ENCODE results near the gene SLC7A6. TPM values are rescaled to one million over a fixed set of nuclear protein-coding genes. Genes with fewer than 3 reads are reported as not detected.

SLC7A6 gene
- total and polyA plus RNA-seq, 2 of the 13 experiments (the other 11 are each of a cell fraction or from before 2014, with no cell fraction given): 35.8 to 70.8 TPM

- TF ChIP-seq, protein P1, sequence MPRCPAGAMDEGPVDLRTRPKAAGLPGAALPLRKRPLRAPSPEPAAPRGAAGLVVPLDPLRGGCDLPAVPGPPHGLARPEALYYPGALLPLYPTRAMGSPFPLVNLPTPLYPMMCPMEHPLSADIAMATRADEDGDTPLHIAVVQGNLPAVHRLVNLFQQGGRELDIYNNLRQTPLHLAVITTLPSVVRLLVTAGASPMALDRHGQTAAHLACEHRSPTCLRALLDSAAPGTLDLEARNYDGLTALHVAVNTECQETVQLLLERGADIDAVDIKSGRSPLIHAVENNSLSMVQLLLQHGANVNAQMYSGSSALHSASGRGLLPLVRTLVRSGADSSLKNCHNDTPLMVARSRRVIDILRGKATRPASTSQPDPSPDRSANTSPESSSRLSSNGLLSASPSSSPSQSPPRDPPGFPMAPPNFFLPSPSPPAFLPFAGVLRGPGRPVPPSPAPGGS (CRISPR knock-in tag; IDR thresholded peaks at IDR 0.05): no peak
- TF ChIP-seq MYNN (CRISPR knock-in tag; IDR thresholded peaks at IDR 0.05; ENCODE audit: low read depth) (no peak), HDAC2 (CRISPR knock-in tag; IDR thresholded peaks at IDR 0.05) (no peak)
These were observed 49.0 kb upstream of the SLC7A6 start (continued) for GRCh38 chr16:68215302-68215701.

GRCh38 chr16:68216240-68216639 is 48.1 kb upstream of the SLC7A6 start:
- in situ Hi-C loops (cut with HindIII; ENCODE audit: extremely low pct_ligation_motif_present, low pct_unique_long_range_greater_than_20kb) (no loop called here), intact Hi-C loops (cut with micrococcal nuclease; ENCODE audit: unreplicated experiment) (no loop called here)
- 94% methylated on average over 3 of the region's 3 CpGs for WGBS (ENCODE audit: low lambda C conversion rate)
- Histone ChIP-seq H3K79me2 (ENCODE audit: insufficient read depth, low read length) (peaks cover 13% of the 10 kb centered on the region), H3K27me3 (ENCODE audit: control insufficient read depth in 1 of 2, insufficient read depth in 2 of 2, low read length in 2 of 2) (no peaks in the 10 kb centered on the region), H3K4me2 (ENCODE audit: low read depth, low read length) (no peak overlapping the region), H3K9me3 (ENCODE audit: low read length) (no peaks in the 10 kb centered on the region), H3K4me1 (ENCODE audit: insufficient read depth, low read length) (peaks cover 16% of the 10 kb centered on the region), H2AFZ (ENCODE audit: low read length) (no peak overlapping the region), H3K27ac (ENCODE audit: extremely low read length, insufficient read depth, low read length) (no peak overlapping the region), H3K4me3 (replicated peaks in 1 of 3; ENCODE audit: insufficient read depth in 1 of 3, low read depth in 2 of 3, low read length in 3 of 3) (no peak overlapping the region), H3K9ac (ENCODE audit: insufficient read depth, low read depth, low read length) (no peak overlapping the region), H4K20me1 (ENCODE audit: insufficient read depth, low read length) (no peaks in the 10 kb centered on the region), H3K36me3 (replicated peaks in 1 of 2; ENCODE audit: control insufficient read depth in 1 of 2, insufficient read depth in 2 of 2, low read length in 2 of 2) (peaks cover 9 to 33% of the 10 kb centered on the region in 2 experiments)
- BruUV-seq (replicated peaks): no TSS peak
- ATAC-seq (no peak), DNase-seq (ENCODE audit: low spot score) (no peak), FAIRE-seq (no peak)
- ChIA-PET POLR2A (no interaction called here), CTCF (ENCODE audit: low intra/inter-chr PET ratio, low total read pairs) (no interaction called here)
- TF ChIP-seq KAT7 (CRISPR knock-in tag; IDR thresholded peaks at IDR 0.05; ENCODE audit: borderline replicate concordance) (no peak), TFDP2 (CRISPR knock-in tag; IDR thresholded peaks at IDR 0.05) (no peak)
